HG02571 (cell line): ENCODE results near the gene RAB25.
A peak's percentile ranks its signal among the peaks of the same experiment; 100 is the strongest.

ENCODE experiments used
- ATAC-seq: cut with Tn5 transposase; IDR thresholded peaks from one replicate; pipeline ENCODE4 v1.9.1; 2021; ENCODE audit warnings: mild to moderate bottlenecking, moderate library complexity; ENCODE audit not compliant: unreplicated experiment

Gene RAB25

DNA sequence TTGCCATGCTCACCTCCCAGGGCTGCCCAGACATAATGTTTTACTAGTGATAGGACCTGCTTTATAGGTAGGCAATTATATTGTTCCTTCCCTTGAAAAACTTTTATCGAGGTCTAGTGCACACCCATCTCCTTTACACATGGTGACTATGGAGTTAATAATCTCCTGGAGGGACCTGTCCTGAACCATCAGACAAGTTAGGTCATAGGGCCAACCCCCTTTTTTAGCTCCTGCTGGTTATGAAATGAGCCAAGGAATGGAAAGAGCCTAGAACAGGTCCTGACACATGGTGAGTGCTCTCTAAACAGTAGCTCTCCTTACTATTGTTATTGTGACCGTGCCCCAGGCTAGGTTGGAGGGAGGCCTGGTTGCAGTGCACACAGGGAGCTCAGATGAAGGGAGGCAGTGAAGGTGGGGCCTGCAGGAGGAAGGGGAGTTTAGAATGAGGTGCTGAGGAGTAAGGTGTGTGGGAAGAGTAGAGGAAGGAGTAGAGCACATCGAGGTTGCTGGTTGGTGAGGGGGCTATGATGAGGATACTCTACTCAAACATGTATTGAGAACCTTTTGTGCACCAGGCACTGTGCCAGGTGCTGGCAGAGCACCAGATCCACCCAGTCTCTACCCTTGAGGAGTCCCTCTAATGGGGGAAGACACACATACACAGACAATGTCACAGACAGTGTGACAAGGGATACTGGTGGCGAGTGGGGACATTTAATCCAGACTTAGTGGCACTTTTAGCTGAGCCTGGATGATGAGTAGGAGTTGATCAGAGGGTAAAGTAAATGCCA lies 39.4 kb downstream of the RAB25 start:
- ATAC-seq: no peak

DNA sequence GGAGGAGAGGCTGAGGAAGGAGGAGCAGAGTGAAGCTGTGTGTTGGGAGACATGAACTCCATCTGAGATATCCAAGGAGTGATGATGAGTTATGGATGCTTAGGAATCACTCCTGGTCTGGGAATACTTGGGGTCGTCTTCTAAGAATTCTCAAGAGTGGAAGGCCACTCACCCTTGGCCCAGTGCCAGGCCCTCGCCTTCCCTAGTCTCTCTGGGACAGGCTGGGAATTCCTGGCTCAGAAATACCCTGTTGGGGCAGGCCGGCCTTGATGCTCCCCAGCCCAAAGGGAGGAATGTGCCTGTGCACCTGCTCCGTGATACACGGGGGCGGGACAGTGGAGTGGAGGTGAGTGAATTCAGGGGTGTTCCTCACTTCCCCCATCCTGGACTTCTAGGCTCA lies 40.9 kb downstream of the RAB25 start:
- ATAC-seq: no peak

DNA sequence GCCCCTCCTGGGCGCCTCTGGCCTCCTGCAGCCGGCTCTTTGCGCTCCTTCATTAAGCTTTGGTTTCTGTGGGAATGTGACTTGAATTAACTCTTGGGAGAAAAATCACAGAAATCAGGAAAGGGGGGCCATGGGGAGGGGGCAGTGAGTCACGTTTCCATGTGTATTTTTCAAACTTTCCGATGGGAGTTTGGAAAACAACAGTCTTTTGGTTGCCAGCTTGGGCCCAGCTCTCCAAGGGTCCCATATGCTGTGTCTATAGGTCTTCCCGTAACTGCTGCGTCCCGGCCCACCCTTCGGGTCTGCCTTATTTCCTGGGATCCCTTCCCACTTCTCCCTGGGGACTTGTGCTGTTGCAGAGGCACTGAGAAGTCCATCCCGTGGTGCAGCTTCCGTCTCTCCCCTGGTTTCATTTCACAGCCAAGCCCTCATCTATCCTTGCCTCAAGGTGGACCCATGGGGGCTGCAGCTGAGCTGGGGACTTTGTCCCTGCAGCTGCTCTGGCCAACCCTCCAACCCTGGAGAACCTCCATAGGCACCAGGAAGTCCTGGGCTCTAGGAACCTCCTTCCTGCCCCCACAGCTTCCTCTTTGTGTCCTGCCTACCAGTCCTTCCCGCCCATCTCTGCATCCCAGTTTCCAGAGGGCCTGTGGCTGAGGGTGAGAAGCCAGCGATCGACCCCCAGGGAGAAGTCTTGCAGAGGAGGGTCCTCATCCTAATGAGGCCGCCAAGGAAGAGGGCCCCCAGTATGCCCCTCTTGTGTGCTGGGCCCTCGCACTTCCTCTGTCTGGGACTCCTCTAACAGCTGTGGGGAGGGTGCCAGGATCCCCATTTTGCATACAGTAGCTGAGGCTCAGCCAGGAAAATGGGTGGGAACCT lies 41.9 kb downstream of the RAB25 start:
- no peak for ATAC-seq

DNA sequence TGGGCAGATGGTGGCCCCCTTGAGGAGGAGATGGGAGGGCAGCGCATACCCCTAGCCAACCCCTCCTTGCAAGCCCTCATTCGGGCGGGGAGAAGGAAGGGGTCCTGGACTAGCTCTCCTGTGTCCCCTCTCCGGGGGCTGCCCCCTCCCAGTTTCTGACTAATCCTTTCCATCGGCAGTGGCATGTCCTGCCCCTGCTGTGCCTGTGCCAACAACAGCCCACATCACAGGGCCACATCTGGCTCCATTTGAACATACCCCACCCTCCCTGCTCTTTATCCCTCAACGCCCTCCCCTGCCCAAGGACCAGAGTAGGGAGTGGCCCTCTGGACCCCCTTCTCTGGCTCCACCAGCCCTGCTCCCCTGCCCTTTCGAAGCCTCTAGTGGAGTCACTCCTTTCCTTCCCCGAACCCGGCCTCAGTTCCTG lies 42.6 kb downstream of the RAB25 start:
- no peak for ATAC-seq

DNA sequence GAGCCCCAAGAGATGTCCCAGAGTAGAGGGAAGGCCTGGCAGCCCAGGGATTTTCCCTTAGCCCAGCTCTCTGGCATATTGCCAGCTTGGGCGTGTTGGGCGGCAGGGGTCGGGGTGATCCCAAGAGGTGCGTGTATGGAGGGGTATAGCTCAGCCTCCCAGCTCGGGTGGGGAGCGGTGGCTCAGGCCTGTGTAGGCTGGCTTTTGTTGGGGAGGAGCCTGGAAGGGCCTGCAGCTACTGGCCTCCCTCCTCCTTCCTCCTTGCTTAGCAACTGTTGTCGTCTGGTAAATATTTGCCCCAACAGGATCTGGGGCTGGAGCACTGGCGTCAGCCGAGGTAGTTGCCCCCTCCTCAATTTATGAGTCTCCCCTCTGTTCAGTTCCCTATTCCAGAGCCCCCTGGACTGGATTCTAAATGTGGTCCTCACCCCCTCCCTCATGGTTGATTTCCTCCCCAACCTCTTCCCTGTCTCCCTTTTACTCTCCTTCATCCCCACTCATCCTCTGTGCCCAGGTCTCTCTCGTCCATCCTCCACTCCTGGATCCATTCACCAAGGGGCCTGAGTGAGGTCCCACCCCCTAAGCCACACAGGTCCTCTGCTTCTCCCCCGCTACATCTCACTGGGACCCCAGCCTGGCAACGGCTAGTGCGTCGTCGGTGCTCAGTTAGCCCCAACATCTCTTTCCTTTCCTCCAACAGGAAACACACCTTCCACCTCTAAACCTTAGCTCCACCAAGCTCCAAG lies 43.3 kb downstream of the RAB25 start:
- no peak for ATAC-seq

DNA sequence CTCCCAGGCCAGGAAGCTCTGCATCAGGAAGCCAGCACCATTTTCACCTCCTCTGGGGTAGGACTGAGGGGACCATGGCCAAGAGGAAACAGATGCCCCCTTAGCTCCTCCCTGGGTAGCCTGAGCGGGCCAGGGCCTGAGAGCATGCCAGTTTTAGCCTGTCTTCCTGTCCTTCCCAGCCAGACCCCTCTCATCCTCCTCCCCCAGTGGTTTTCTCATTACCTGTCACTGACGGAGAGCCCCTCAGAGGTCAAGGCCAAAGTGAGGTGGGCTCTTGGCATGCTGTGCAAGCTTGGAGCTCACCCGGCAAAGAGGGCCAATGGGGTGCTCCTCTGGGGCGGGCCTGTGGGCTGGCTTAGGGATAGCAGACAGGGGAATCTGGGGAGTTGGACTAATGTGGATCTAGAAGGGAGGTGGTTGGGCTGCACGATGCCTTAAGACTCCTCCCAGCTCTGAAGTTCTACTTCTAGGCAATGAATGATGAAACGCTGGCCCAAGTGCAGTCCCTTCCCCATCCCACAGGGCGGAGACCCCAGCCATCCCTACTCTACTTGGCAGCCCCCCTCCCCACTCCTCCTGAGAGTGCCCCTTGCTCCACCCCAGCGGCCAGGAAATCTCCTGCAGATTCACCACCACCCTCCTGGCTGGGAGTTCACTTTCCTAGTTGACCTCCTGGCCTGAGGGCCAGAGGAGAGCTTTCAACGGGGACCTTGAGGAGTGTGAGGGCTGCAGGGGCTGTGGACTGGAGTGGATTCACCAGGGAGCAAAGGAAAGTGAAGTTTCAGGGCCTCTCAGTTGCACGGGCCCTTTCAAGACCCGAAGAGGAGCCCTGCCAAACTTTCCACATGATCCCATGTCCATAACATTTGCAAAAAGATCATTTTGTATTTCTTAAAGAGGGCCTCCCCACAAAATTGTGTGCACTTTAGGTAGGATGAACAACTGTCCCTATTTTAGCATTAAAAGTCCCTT lies 44.2 kb downstream of the RAB25 start:
- no peak for ATAC-seq

DNA sequence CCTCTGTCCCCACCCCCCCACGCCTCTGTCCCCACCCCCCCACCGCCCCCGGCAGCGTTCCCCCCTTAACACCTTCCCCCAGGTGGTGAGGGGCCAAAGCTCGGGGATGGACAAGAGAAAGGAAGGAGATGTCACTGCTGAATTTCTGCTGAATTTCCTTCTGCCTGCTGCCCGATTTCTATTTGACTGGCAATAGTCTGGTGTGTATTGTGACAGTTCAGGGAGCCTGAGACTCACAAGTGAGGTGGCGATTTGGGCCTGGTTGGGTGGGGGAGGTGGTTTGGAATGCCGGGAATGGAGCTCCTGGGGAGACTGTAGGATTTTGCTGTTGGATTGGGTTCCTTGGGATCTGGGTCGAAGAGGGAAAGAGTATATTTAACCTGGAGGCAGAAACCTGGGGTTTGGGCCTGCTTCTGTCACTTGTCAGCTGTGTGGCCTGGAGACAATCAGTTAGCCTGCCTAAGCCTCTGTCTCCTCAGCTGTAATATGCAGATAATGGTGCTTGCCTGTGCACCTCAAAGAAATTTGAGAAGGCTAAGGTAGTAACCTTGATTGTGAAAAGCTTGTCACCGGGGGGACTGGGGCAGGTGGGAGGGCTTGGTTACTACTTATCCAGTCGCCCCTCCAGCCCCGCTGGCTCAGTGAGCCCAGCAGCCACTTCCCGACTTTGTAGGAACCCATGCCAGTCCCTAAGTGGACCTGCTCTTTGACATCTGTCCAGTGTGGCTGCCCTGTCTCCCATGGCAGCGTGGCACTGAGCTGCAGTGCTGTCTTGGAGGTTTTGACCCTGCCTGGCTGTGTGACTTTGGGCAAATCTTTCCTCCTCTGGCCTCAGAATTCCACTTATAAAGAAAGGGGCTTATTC lies 45.9 kb downstream of the RAB25 start:
- ATAC-seq: no peak

DNA sequence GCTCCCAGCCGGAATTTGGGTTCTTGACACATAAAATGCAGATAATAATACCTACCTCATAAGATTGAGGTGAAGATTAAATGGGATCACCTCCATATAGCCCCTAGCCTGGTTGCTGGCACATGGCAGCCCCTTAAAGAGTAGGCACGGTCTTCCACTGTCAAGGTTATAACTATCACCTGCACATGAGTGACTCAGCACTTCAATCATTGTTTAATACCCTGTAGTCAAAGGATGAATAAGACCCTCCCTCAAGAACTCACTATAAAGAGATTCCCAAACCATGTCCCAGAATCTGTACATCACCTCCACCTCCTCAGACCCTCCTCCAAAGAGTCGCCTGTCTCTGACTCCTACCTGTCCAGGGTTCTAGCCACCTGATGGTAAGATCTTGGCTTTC lies 47.1 kb downstream of the RAB25 start:
- no peak for ATAC-seq

DNA sequence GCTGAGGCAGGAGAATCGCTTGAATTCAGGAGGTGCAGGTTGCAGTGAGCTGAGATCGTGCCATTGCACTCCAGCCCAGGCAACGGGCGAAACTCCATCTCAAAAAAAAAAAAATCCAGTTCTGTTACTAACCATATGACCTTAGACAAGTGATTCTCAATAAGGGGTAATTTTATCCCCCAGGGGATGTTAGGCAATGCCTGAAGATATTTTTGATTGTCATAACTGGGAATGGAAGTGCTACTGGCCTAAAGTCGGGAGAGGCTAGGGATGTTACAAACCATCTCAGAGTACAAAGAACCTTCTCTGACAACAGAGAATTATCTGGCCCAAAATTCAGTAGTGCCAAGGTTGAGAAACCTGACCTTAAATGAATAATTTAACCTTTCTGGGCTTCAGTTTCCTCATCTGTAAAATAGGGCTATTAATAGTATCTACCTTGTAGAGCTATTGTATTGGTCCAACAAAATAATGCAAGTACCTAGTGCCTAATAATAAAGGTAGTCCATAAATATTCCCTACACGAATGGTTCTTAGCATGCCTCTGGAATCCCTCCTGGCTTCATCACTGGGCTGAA lies 47.8 kb downstream of the RAB25 start:
- ATAC-seq: no peak

DNA sequence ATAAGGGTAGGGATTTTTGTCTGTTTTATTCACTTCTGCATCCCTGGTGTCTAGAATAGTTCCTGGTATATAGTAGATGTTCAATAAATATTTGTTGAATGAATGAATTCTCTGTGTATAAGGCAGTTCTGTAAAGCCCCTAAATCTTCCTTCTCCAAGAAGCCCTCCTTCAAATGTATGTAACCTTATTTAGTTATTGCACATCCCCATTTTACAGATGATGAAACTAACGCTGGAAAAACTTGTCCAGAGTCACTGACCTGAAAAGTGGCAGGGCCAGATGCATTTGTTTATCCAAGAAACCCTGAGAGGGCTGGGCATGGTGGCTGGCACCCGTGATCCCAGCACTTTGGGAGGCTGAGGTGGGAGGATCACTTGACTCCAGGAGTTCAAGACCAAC lies 49.3 kb downstream of the RAB25 start:
- ATAC-seq: no peak

DNA sequence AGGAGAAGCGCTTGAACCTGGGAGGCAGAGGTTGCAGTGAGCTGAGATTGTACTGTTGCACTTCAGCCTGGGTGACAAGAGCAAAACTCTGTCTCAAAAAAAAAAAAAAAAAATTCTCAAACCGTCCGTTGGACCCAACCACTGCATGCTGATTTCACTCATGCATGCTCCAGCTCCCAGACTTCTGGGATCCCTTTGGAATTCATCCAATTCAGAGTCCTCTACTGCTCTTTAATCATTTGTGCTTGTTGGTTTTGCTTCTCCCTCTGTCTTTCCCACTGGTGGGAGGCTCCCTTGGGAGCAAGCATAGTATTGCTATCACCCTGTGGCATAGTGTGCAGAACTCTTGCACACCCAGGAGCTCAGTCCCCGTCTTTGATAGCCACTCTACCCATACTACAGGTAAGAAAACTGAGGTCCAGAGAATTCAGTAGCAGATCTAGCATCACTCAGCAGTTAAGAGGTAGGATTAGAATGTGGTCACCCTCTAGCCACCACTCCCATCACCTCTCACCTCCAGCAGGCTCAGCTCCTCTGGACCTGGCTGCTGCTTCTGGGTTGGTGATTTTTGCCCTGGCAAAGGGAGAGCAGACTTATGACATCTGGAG lies 50.5 kb downstream of the RAB25 start:
- ATAC-seq: no peak

DNA sequence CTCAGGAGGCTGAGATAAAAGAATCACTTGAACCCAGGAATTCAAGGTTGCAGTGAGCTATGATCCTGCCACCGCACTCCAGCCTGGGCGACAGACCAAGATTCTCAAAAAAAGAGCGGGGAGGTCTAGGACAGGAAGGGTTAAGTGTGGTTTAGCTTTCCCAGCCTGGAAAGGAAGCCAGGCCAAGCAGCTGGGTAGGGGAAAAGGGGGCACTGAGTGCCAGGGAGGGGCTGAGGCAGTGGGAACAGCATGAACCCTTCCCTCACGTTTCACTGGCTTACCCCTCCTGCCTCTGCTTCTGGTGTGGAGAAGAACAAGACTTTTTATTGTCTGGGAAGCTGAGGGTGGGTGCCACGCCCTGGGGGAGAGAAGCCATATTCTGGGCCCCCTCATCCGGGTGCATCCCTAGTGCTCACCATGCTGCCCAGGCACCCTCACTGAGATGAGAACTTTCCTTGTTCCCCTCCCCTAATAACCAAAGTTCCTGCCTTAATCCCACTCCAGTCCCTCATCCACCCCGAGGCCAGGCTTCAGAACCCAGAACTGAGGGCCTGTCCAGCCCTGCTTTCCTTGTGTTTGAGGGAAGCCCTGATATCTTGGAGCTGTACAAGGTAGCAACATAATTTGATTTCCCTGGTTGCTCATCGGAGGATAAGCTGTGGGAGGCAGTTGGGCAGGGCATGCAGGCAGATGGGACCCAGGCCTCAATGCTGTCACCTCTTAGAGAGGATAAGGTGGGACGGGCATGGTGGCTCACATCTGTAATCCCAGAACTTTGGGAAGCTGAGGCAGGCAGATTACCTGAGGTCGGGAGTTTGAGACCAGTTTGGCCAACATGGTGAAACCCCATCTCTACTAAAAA lies 51.5 kb downstream of the RAB25 start:
- ATAC-seq: no peak

DNA sequence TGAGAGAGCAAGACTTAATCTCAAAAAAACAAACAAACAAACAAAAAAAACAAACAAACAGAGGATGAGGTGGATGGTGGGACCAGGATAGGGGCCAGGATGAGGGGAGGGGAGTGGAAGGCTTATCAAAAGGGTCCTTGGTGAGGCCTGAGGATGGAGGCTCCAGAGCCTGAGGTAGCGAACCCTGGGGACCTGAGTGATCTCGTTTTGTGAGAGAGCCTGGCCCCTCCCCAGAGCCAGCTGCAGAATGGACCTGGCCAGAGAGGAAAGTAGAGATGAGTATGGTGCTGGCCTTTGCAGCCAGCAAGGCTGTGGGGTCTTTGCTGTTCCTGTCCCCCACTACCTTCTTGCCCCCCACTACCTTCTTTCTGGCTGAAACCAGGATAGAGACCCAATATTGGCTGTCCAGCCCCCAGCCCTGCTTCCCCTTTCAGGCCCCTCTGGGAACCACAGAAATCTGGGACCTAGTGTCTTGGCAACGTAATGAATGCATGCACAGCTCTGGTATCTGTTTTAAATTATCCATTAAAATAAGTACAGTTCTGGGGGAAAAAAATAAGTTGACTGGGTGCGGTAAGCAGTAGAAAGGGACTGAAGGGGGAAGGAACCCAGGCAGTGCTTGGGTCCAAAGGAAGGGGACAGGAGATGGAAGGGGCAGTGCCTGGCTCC lies 52.5 kb downstream of the RAB25 start:
- ATAC-seq: no peak

DNA sequence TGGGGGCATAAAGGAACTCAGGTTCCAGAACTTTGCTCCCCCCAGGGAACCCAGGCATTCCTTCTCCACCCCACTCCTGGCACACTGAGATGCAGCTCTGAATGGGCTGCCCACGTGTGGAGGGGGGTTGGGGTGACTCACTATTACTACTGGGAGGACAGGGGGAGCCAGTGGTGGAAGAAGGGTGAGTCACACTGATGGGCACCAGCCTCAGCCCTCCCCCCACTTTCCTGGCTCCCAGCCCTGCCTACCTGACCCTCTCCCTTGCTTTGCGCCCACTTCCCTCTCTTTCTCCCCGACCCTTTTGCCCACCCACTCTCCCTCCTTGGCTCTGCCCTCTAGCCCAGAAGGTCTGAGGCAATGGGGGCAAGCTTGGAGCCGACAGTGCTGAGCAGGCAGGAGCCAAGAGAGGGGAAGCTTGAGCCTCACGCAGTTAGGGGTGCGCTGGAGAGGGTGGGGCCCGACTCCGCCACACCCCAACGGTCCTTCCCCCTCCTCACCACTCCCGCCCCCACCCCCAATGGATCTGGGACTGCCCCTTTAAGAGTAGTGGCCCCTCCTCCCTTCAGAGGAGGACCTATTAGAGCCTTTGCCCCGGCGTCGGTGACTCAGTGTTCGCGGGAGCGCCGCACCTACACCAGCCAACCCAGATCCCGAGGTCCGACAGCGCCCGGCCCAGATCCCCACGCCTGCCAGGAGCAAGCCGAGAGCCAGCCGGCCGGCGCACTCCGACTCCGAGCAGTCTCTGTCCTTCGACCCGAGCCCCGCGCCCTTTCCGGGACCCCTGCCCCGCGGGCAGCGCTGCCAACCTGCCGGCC lies 53.4 kb downstream of the RAB25 start, which contains the start of gene LMNA:
LMNA (plus strand) TSS at position 611 of the 818 bp plus-strand sequence. CDS start 208 bp downstream, outside the sequence.
- peak; percentile 75 for ATAC-seq

DNA sequence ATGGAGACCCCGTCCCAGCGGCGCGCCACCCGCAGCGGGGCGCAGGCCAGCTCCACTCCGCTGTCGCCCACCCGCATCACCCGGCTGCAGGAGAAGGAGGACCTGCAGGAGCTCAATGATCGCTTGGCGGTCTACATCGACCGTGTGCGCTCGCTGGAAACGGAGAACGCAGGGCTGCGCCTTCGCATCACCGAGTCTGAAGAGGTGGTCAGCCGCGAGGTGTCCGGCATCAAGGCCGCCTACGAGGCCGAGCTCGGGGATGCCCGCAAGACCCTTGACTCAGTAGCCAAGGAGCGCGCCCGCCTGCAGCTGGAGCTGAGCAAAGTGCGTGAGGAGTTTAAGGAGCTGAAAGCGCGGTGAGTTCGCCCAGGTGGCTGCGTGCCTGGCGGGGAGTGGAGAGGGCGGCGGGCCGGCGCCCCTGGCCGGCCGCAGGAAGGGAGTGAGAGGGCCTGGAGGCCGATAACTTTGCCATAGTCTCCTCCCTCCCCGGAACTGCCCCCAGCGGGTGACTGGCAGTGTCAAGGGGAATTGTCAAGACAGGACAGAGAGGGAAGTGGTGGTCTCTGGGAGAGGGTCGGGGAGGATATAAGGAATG lies 54.1 kb downstream of the RAB25 start:
- peak; percentile 12 for ATAC-seq
